HepG2 (cell line): ENCODE data around the gene XPC. TPM values are rescaled to one million over a fixed set of nuclear protein-coding genes. Genes with fewer than 3 reads are reported as not detected.

Experiments
- ATAC-seq: fragments of 200-7000 bp; cut with Tn5 transposase; 3 replicates; pipeline ENCODE4 v1.9.1; 2020; ENCODE audit warnings: mild to moderate bottlenecking, moderate library complexity
- BruUV-seq: library from RNA; stranded (reverse); fragments of 400-500 nt; replicated peaks from 2 replicates; lab custom pipeline; 2021; lab: Mats Ljungman, UMichigan
- CTCF ChIA-PET: fragments of 300-600 bp; formaldehyde crosslinking; extraction: SDS; loops from one replicate; lab custom pipeline; 2021; ENCODE audit warnings: low total read pairs, inconsistent platforms, low intra/inter-chr PET ratio; lab: Yijun Ruan, JAX
- POLR2A ChIA-PET: fragments of 350-600 bp; sonication (Branson Sonifier 250); formaldehyde crosslinking; loops from one replicate; lab custom pipeline; 2020; ENCODE audit warnings: antibody characterized with exemption, inconsistent platforms; lab: Yijun Ruan, JAX
- DNase-seq: peaks from one replicate; pipeline ENCODE4 v3.0.0-alpha.2; 2015; ENCODE audit warnings: low spot score
- FAIRE-seq: peaks from 3 replicates; lab custom pipeline; 2011; peaks lifted over from hg19 to GRCh38; lab: Jason Lieb, UNC
- H2AFZ ChIP-seq: one replicate; pipeline ENCODE4 v1.6.1; 2011; ENCODE audit warnings: low read length, inconsistent platforms
- H3K27ac ChIP-seq: fragments of 300-600 bp; 3 replicates; pipeline ENCODE4 v1.8.0; 2011; ENCODE audit warnings: mixed run types, mild to moderate bottlenecking, mixed read lengths, low read length, inconsistent platforms; ENCODE audit not compliant: insufficient read depth; ENCODE audit errors: extremely low read length
- H3K27me3 ChIP-seq, 2 experiments: fragments of 200-600 bp in 1 of 2; 2 replicates in 1 of 2; 3 replicates in 1 of 2; pipeline versions ENCODE4 v1.6.0 to v1.8.0; 2011; ENCODE audit warnings: low read length in 2 of 2, mild to moderate bottlenecking in 2 of 2, moderate library complexity in 2 of 2, inconsistent platforms in 1 of 2; ENCODE audit not compliant: insufficient read depth in 2 of 2, control insufficient read depth in 1 of 2
- H3K36me3 ChIP-seq, 2 experiments: fragments of 200-600 bp in 1 of 2; replicated peaks in 1 of 2; 2 replicates in 1 of 2; 3 replicates in 1 of 2; pipeline versions ENCODE4 v1.5.1 to v1.8.0; 2011; ENCODE audit warnings: low read length in 2 of 2, inconsistent platforms in 1 of 2; ENCODE audit not compliant: insufficient read depth in 2 of 2, control insufficient read depth in 1 of 2
- H3K4me1 ChIP-seq: 2 replicates; pipeline ENCODE4 v1.5.1; 2012; ENCODE audit warnings: low read length, inconsistent platforms; ENCODE audit not compliant: insufficient read depth
- H3K4me2 ChIP-seq: 2 replicates; pipeline ENCODE4 v1.6.0; 2011; ENCODE audit warnings: low read depth, low read length, inconsistent platforms
- H3K4me3 ChIP-seq, 3 experiments: fragments of 200-600 bp in 1 of 3; sonication (generic), shearing (Covaris generic) in 1 of 3; replicated peaks in 1 of 3; 2 replicates each; pipeline ENCODE4 v1.5.1; 2011 to 2016; ENCODE audit warnings: low read length in 3 of 3, inconsistent platforms in 2 of 3, low read depth in 2 of 3, mild to moderate bottlenecking in 2 of 3, control low read depth in 1 of 3, mixed read lengths in 1 of 3; ENCODE audit not compliant: insufficient read depth in 1 of 3
- H3K79me2 ChIP-seq: one replicate; pipeline ENCODE4 v1.6.1; 2011; ENCODE audit warnings: low read length, inconsistent platforms; ENCODE audit not compliant: insufficient read depth
- H3K9ac ChIP-seq: 2 replicates; pipeline ENCODE4 v1.6.0; 2011; ENCODE audit warnings: mild to moderate bottlenecking, low read depth, low read length, inconsistent platforms; ENCODE audit not compliant: insufficient read depth
- H3K9me3 ChIP-seq: 2 replicates; pipeline ENCODE4 v1.5.1; 2012; ENCODE audit warnings: mild to moderate bottlenecking, low read length
- H4K20me1 ChIP-seq: 2 replicates; pipeline ENCODE4 v1.6.0; 2011; ENCODE audit warnings: inconsistent platforms, mild to moderate bottlenecking, low read length, moderate library complexity; ENCODE audit not compliant: insufficient read depth
- ARID2 ChIP-seq: sonication (generic); formaldehyde crosslinking; IDR thresholded peaks from 2 replicates; pipeline ENCODE4 v1.8.1; 2022; ENCODE audit warnings: mild to moderate bottlenecking, missing genetic modification reagents, borderline replicate concordance
- ATAD3A ChIP-seq: sonication (generic); formaldehyde crosslinking; IDR thresholded peaks from 2 replicates; pipeline ENCODE4 v1.4.0; 2020; ENCODE audit warnings: missing genetic modification reagents
- CEBPB ChIP-seq: IDR thresholded peaks from 2 replicates; pipeline ENCODE4 v1.6.1; 2011; ENCODE audit warnings: low read depth, low read length, improper control_type of control experiment, borderline replicate concordance
- GLI4 ChIP-seq: sonication (generic); formaldehyde crosslinking; IDR thresholded peaks from 2 replicates; pipeline ENCODE4 v1.5.1; 2020; ENCODE audit warnings: missing genetic modification reagents, mild to moderate bottlenecking, moderate library complexity, borderline replicate concordance
- HMG20B ChIP-seq: conservative IDR thresholded peaks from 2 replicates; pipeline ENCODE4 v1.6.1; 2016; ENCODE audit warnings: missing genetic modification reagents, missing compliant biosample characterization
- MBNL3 ChIP-seq: fragments of 250-450 bp; sonication (Bioruptor Pico); conservative IDR thresholded peaks from 2 replicates; pipeline ENCODE4 v1.8.0; 2022; ENCODE audit warnings: mild to moderate bottlenecking, inconsistent platforms
- MYNN ChIP-seq: sonication (generic); formaldehyde crosslinking; IDR thresholded peaks from 2 replicates; pipeline ENCODE4 v1.4.0; 2020; ENCODE audit warnings: mild to moderate bottlenecking, low read depth, missing genetic modification reagents
- POLR2AphosphoS5 ChIP-seq: IDR thresholded peaks from 2 replicates; pipeline ENCODE4 v1.6.1; 2012; ENCODE audit warnings: low read depth, low read length
- RNF2 ChIP-seq: fragments of 450-650 bp; conservative IDR thresholded peaks from 2 replicates; pipeline ENCODE4 v1.6.1; 2016; ENCODE audit warnings: low read depth
- SMAD9 ChIP-seq: sonication (generic); formaldehyde crosslinking; IDR thresholded peaks from 2 replicates; pipeline ENCODE4 v1.5.1; 2020; ENCODE audit warnings: mild to moderate bottlenecking, missing genetic modification reagents
- TARDBP ChIP-seq: sonication (generic); formaldehyde crosslinking; IDR thresholded peaks from 2 replicates; pipeline ENCODE4 v1.8.0; 2022; ENCODE audit warnings: mild to moderate bottlenecking, missing genetic modification reagents
- ZEB1 ChIP-seq: IDR thresholded peaks from 2 replicates; pipeline ENCODE4 v1.6.1; 2012; ENCODE audit warnings: mild to moderate bottlenecking, low read depth, inconsistent platforms; ENCODE audit not compliant: insufficient replicate concordance
- ZNF337 ChIP-seq: sonication (generic); formaldehyde crosslinking; IDR thresholded peaks from 2 replicates; pipeline ENCODE4 v1.5.1; 2020; ENCODE audit warnings: missing genetic modification reagents, low read depth, mild to moderate bottlenecking, borderline replicate concordance
- ZNF510 ChIP-seq: sonication (generic); formaldehyde crosslinking; IDR thresholded peaks from 2 replicates; pipeline ENCODE4 v1.4.0; 2020; ENCODE audit warnings: low read depth, mild to moderate bottlenecking, missing genetic modification reagents
- ZSCAN20 ChIP-seq: sonication (generic); formaldehyde crosslinking; IDR thresholded peaks from 2 replicates; pipeline ENCODE4 v1.4.0; 2020; ENCODE audit warnings: missing genetic modification reagents, mild to moderate bottlenecking, borderline replicate concordance
- WGBS: methylation state at CpG from one replicate; pipeline ENCODE4 v1.1.6; 2017; ENCODE audit warnings: low lambda C conversion rate; 5-methylcytosine and 5-hydroxymethylcytosine counted together
- in situ Hi-C: cut with HindIII; loops from 2 replicates; pipeline ENCODE4 v1.10.0; 2017; ENCODE audit warnings: low pct_unique_long_range_greater_than_20kb; ENCODE audit not compliant: extremely low pct_ligation_motif_present
- intact Hi-C: fragments of 100-400 bp; cut with micrococcal nuclease; formaldehyde crosslinking; loops from one replicate; pipeline ENCODE4 v1.10.0; 2022; ENCODE audit not compliant: unreplicated experiment
- polyA plus RNA-seq, 8 experiments: library from polyadenylated mRNA; depleted of rRNA in 3 of 8; stranded (reverse) in 7 of 8; unstranded in 1 of 8; fragments of >200 nt; fragmentation: Illumina TruSeq in 4 of 8; extraction: Trizol in 4 of 8; gene quantifications; 2 replicates each; pipeline versions ENCODE4 v1.2.1 to v1.2.3, GENCODE V29; 2011 to 2016; ENCODE audit warnings: low read depth in 4 of 8, missing spikeins in 1 of 8, mixed read lengths in 1 of 8; ENCODE audit not compliant: insufficient read depth in 1 of 8
- total RNA-seq, 5 experiments: library from RNA; depleted of rRNA; stranded (reverse); fragments of >200 nt; fragmentation: Illumina TruSeq; extraction: Trizol; gene quantifications; 2 replicates each; pipeline ENCODE4 v1.2.3, GENCODE V29; 2016; ENCODE audit warnings: low read depth in 1 of 5
- TF ChIP-seq, protein P1 (sequence below): sonication (generic); formaldehyde crosslinking; IDR thresholded peaks from 2 replicates; pipeline ENCODE4 v1.5.0; 2020; ENCODE audit warnings: missing genetic modification reagents, mild to moderate bottlenecking, borderline replicate concordance
- TF ChIP-seq, protein P2 (sequence below): IDR thresholded peaks from 2 replicates; pipeline ENCODE4 v1.4.0; 2020; ENCODE audit warnings: mild to moderate bottlenecking, missing genetic modification reagents
- TF ChIP-seq, protein P3 (sequence below): sonication (generic); formaldehyde crosslinking; IDR thresholded peaks from 2 replicates; pipeline ENCODE4 v1.4.0; 2020; ENCODE audit warnings: missing genetic modification reagents; ENCODE audit errors: not compliant biosample characterization

XPC gene
- total and polyA plus RNA-seq, 2 of the 13 experiments (the other 11 are each of a cell fraction or from before 2014, with no cell fraction given) = 9.4 to 24.1 TPM

DNA sequence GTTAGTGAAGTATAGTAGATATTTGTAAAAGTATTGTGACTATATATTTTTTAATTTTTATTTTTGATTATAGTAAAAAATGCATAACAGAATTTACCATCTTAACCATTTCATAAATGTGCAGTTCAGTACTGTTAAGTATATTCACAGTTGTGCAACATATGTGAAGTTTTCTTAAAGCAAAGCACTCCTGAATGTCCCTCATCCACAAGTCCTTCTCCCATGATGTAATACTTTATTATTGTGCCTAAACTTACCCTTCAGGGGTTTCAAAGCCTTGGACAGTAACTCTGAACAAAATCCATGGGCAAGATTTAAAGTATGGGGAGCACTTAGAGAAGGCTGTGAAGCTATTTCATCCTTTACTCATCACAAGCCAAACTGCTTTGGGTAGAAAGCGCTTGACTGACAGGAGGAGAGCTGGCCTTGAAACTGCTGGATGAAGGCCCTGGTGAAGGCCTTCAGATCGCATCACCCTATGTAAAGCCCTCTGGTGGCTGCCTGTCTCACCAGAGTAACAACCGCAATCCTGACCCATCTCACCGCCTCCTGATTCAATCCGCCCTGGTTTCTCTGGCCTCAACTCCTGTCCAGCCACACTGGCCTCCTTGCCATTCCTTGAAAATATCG is 28.3 kb upstream of the XPC start:
- CTCF ChIA-PET = interaction anchor here (1.2 kb wide), 1 partner anchor 310 kb away, joined by 4 read pairs; no protein-coding TSS in a partner anchor
- peak; percentile 76 for ATAC-seq
- TF ChIP-seq ZNF510 (CRISPR knock-in tag) (no peak), MYNN (CRISPR knock-in tag) (no peak), SMAD9 (CRISPR knock-in tag) (no peak), RNF2 (no peak), GLI4 (CRISPR knock-in tag) (no peak), ATAD3A (CRISPR knock-in tag) (no peak), ZNF337 (no peak), HMG20B (CRISPR knock-in tag) (no peak), ZEB1 (no peak), POLR2AphosphoS5 (no peak), MBNL3 (CRISPR knock-in tag) (no peak), ARID2 (CRISPR knock-in tag) (no peak), ZSCAN20 (CRISPR knock-in tag) (no peak), CEBPB (0 out of 2 replicates have a peak, but pooled peaks have one; percentile 12), TARDBP (CRISPR knock-in tag) (no peak)
- TF ChIP-seq, protein P1, sequence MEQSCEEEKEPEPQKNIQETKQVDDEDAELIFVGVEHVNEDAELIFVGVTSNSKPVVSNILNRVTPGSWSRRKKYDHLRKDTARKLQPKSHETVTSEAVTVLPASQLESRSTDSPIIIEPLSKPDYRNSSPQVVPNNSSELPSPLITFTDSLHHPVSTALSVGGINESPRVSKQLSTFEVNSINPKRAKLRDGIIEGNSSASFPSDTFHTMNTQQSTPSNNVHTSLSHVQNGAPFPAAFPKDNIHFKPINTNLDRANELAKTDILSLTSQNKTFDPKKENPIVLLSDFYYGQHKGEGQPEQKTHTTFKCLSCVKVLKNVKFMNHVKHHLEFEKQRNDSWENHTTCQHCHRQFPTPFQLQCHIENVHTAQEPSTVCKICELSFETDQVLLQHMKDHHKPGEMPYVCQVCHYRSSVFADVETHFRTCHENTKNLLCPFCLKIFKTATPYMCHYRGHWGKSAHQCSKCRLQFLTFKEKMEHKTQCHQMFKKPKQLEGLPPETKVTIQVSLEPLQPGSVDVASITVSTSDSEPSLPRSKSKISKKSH (CRISPR knock-in tag) = no peak
- TF ChIP-seq, protein P2, sequence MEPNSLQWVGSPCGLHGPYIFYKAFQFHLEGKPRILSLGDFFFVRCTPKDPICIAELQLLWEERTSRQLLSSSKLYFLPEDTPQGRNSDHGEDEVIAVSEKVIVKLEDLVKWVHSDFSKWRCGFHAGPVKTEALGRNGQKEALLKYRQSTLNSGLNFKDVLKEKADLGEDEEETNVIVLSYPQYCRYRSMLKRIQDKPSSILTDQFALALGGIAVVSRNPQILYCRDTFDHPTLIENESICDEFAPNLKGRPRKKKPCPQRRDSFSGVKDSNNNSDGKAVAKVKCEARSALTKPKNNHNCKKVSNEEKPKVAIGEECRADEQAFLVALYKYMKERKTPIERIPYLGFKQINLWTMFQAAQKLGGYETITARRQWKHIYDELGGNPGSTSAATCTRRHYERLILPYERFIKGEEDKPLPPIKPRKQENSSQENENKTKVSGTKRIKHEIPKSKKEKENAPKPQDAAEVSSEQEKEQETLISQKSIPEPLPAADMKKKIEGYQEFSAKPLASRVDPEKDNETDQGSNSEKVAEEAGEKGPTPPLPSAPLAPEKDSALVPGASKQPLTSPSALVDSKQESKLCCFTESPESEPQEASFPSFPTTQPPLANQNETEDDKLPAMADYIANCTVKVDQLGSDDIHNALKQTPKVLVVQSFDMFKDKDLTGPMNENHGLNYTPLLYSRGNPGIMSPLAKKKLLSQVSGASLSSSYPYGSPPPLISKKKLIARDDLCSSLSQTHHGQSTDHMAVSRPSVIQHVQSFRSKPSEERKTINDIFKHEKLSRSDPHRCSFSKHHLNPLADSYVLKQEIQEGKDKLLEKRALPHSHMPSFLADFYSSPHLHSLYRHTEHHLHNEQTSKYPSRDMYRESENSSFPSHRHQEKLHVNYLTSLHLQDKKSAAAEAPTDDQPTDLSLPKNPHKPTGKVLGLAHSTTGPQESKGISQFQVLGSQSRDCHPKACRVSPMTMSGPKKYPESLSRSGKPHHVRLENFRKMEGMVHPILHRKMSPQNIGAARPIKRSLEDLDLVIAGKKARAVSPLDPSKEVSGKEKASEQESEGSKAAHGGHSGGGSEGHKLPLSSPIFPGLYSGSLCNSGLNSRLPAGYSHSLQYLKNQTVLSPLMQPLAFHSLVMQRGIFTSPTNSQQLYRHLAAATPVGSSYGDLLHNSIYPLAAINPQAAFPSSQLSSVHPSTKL (CRISPR knock-in tag) = 0 out of 2 replicates have a peak, but pooled peaks have one; percentile 18
- TF ChIP-seq, protein P3, sequence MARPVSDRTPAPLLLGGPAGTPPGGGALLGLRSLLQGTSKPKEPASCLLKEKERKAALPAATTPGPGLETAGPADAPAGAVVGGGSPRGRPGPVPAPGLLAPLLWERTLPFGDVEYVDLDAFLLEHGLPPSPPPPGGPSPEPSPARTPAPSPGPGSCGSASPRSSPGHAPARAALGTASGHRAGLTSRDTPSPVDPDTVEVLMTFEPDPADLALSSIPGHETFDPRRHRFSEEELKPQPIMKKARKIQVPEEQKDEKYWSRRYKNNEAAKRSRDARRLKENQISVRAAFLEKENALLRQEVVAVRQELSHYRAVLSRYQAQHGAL (CRISPR knock-in tag) = no peak

More for the DNA sequence above, 28.3 kb upstream of the XPC start:
- no peaks in the 10 kb centered on the region for H3K36me3 ChIP-seq
- no peaks in the 10 kb centered on the region for H3K9me3 ChIP-seq
- no peak overlapping the region for H3K9ac ChIP-seq
- peak; percentile 57 for DNase-seq
- no peaks in the 10 kb centered on the region for H3K79me2 ChIP-seq
- POLR2A ChIA-PET = interaction anchor here (1.1 kb wide), 1 partner anchor 28 kb away, joined by 3 read pairs; the partner anchor contains the start of genes LSM3 and XPC
- in situ Hi-C loops = loop anchor here (10.0 kb wide), 2 partner anchors 258 to 312 kb away; no protein-coding TSS in a partner anchor
- H3K27ac ChIP-seq = no peak overlapping the region
- H3K4me2 ChIP-seq = no peak overlapping the region
- H3K4me3 ChIP-seq = no peak overlapping the region
- no peaks in the 10 kb centered on the region for H4K20me1 ChIP-seq
- FAIRE-seq = no peak
- H2AFZ ChIP-seq = no peak overlapping the region
- intact Hi-C loops = no loop called here
- no TSS peak for BruUV-seq
- H3K27me3 ChIP-seq = no peaks in the 10 kb centered on the region
- peaks cover 47% of the 10 kb centered on the region for H3K4me1 ChIP-seq
- WGBS = 34% methylated on average over 6 of the region's 6 CpGs
